ENCODE measurements around the gene CCDC188.

- TF ChIP-seq CTCF (IDR thresholded peaks at IDR 0.05) (no peak), POLR2A (IDR thresholded peaks at IDR 0.05) (no peak)
These were observed 13.7 kb downstream of the CCDC188 start for GRCh38 chr22:20137113-20137512.

Measured in adrenal gland (tissue), 5 donors.